Vagina (tissue), 2 donors: Measurements from ENCODE around the gene ATG5.

Experiments used
- POLR2A ChIP-seq, 2 donors: fragments of 450-650 bp; IDR thresholded peaks; one replicate each; pipeline ENCODE4 v1.6.1; 2017; ENCODE audit warnings: antibody characterized with exemption in 2 of 2, mild to moderate bottlenecking in 2 of 2, moderate library complexity in 2 of 2
- TF ChIP-seq, protein P1 (sequence below), 3 experiments: fragments of 450-650 bp in 2 of 3; fragments of 200-600 bp in 1 of 3; sonication (generic) in 1 of 3; IDR thresholded peaks; one replicate each; pipeline ENCODE4 v1.5.1; 2017 to 2019; ENCODE audit warnings: antibody characterized with exemption in 3 of 3, mild to moderate bottlenecking in 2 of 3, moderate library complexity in 2 of 3

DNA sequence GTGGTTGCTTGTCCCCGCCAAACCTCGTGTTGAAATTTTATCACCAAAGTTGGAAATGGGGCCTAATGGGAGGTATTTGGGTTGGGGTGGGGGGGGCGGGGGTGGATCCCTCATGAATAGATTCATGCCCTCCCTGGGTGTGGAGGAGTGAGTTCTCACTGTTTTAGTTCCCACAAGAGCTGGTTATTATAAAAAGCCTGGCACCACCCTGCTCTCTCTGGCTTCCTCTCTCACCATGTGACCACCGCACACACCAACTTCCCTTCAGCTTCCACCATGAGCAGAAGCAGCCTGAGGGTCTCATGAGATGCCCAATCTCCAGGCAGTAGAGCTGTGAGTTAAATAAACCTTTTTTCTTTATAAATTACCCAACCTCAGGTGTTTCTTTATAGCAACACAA lies 128.1 kb downstream of the ATG5 start:
- TF ChIP-seq, protein P1, sequence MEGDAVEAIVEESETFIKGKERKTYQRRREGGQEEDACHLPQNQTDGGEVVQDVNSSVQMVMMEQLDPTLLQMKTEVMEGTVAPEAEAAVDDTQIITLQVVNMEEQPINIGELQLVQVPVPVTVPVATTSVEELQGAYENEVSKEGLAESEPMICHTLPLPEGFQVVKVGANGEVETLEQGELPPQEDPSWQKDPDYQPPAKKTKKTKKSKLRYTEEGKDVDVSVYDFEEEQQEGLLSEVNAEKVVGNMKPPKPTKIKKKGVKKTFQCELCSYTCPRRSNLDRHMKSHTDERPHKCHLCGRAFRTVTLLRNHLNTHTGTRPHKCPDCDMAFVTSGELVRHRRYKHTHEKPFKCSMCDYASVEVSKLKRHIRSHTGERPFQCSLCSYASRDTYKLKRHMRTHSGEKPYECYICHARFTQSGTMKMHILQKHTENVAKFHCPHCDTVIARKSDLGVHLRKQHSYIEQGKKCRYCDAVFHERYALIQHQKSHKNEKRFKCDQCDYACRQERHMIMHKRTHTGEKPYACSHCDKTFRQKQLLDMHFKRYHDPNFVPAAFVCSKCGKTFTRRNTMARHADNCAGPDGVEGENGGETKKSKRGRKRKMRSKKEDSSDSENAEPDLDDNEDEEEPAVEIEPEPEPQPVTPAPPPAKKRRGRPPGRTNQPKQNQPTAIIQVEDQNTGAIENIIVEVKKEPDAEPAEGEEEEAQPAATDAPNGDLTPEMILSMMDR (IDR thresholded peaks at IDR 0.05): no peak
- TF ChIP-seq POLR2A (IDR thresholded peaks at IDR 0.05): no peak
